Raji (cell line): ENCODE results near the gene IPO7.

Experiments used
- POLR2A ChIP-seq: IDR thresholded peaks from 2 replicates; pipeline ENCODE4 v1.6.1; 2011; ENCODE audit warnings: low read depth, low read length, control low read depth; ENCODE audit not compliant: insufficient read depth

Gene IPO7

DNA sequence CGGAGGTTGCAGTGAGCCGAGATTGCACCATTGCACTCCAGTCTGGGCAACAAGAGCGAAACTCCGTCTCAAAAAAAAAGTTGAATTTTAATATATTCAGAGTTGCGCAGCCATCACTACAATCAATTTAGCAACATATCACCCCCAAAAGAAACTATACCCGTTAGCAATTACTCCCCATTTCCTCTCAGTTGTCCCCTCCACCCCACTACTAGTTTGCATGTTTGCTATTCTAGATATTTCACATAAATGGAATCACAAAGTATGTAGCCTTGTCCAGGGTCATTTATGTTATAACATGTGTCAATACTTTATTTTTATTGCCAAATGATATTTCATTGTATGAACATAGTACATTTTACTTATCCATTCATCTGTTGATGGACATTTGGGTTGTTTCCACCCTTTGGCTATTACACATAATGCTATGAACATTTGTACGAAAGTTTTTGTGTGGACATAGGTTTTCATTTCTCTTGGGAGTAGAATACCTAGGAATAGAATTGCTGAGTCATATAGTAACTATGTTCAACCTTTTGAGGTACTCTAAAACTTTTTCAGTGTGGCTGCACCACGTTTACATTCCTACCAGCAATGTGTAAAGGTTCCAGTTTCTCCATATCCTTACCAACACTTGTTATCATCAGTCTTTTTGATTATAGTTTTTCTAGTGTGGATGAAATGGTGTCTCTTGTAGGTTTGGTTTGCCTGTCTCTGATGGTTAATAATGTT is 78.5 kb downstream of the IPO7 start:
- TF ChIP-seq POLR2A: no peak

DNA sequence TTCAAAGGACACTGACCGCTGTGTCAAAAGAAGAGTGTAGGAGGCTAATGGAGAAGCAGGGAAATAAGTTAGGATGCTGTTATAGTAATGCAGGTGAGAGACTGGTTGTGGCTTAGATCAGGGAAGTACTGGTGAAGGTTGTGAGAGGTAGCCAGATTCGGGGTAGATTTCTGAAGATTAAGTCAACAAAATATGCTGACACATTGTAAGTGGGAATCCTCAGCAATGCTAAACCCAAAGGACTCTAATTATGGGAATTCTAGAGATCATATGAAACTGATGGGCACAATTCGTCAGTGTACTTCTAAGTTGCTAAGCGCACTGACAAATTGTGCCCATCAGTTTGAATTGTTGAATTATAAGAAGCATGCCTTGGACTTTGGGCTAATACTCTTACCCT is 86.3 kb downstream of the IPO7 start:
- TF ChIP-seq POLR2A: no peak

DNA sequence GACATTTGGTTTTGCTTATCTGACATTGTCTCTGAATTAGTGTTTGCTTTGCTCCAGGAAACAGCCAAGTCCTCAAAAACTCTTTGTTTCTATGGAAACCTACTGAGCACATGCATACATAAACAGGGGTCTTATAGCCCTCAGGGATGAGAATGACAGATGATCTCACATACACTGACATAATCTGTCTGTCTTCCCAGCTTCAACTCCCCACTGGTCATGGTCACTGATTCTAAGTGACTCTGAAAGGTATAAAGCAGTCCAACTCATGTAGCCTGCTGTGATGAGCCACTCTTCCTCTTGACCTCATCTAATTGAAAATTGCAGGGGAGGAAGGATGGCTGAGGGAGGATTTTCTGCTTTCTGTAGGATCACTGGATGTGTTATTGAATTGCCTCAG is 89.0 kb downstream of the IPO7 start:
- no peak for TF ChIP-seq POLR2A

DNA sequence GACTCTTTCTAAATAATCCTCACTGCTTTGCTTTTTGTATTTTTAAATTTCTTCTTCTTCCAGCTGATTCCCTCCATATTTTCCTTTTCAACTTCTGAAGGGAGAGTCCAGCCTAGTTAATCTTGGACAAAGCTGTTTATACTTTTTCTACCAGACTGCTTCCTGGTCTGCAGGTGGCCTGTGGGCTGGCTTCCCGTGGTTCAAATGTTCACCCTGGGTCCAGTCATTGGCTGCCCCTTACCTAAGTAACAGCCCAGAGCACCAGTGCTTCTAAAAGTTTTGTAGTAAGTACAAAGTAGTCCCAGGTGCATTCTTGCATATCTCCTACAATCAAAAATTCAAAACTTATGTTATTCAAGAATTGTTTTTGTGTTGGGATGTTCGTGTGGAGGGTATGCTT is 95.4 kb downstream of the IPO7 start:
- no peak for TF ChIP-seq POLR2A

DNA sequence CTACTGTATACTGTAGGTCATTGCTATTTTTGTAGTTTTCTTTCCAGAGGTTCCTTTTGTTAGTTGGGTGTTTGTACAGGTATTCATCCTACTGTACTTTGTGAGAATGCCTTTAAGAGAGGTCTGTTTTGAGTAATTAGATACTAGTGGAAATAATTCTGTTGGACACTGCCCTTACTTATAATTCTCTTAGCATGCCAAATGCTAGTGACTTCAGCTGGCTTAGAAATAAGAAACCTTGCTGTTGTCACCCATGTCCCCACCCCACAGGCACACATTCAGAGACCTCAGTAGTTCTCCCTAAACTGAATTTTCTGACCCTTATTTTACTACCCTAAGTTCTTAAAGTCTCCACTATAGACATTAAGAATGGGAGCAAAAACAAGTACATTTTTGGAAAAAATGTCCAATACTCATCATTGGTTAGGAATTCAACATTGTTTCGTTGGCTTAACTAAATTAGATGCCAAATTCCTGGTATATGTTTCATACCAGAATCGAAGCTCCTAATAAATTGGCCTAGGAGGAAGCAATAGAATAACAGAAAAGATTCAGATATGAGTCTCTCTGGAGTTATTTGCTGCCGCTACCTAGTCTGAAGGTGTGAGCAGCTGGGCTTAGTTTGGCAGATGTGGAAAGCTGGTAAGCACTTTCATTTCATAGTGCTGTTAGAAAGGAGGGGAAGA is 104.8 kb downstream of the IPO7 start:
- no peak for TF ChIP-seq POLR2A

DNA sequence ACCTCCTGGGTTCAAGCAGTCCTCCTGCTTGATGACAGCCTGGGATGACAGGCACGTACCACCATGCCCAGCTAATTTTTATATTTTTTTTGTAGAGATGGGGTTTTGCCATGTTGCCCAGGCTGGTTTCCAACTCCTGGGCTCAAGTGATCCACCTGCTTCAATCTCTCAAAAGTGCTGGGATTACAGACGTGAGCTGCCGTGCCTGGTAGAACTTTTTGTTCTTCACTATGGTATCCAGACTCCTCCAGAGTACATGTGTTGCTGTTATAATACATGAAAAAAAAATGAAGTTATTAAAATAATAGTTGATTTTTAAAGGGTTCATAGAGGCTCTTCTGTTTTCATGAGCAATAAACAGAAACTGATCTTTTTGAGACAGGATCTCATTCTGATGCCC is 105.9 kb downstream of the IPO7 start:
- no peak for TF ChIP-seq POLR2A

DNA sequence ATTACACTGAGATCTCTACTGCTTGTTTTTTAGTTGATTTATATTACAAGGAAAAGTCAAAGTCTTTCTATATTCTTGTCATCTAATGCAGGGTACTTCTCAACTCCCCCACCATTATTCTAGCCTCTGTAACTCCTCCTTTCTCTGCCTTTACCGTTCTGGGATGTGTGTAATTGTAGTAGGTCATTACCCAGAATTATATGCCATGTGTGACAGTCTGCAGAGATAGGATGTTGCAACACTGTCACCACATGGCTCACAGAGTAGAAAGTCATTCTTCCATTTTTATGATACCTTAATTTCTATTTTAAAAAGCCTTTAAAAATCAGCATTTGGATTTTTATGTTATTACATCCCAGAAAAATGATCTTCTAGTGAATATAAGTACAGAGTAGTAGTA is 109.0 kb downstream of the IPO7 start:
- no peak for TF ChIP-seq POLR2A

DNA sequence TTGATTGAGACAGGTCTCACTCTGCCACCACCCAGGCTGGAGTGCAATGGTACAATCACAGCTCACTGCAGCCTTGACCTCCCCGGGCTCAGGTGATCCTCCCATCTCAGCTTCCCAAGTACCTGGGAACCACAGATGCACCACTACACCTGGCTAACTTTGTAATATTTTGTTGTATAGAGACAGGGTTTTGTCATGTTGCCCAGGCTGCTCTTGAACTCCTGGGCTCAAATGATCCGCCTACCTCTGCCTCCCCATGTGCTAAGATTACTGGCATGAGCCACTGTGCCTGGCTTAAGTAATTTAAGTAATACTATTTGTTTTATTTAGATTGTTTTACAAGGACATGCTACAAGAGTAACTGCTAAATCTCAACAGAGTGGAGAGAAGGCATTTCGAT is 109.9 kb downstream of the IPO7 start:
- TF ChIP-seq POLR2A: no peak

DNA sequence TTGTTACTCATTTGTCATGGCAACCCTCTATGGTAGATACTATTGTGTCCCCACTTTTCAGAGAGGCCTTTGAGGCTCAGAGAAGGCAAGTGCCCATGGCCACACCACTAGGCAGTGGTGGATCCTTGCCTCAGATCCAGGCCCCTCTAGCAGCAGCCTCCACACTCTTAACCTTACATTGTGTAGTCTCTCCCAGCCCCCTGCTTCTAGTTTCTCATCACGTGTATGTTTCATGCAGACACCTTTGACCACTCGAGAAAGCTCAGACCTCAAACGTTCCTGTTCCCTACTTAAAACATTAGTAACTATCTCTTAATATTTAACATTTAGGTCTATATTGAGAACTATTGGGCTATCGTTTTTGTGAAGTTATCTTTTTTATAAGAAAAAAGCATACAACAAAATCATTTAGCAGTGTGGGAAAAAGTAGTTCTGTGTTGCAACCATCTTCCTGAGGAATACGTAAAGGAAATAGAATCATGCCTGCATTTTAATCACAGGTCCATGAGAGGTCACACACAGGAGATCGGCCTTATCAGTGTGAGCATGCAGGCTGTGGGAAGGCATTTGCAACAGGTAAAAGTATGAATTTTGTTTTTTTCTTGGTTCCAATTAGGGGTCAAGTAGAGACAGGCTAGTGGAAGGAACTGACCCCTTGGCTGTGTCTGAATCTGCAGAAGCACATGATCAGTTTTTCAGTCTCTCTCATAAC is 111.5 kb downstream of the IPO7 start:
- no peak for TF ChIP-seq POLR2A
